MM.1S (cell line): ENCODE measurements around the gene E2F6.

Experiments used
- DNase-seq: peaks from one replicate; pipeline ENCODE4 v3.0.0-alpha.2; 2015
- H2AFZ ChIP-seq: fragments of 300-600 bp; sonication (generic); 2 replicates; pipeline ENCODE4 v1.6.0; 2016; ENCODE audit warnings: antibody characterized with exemption, low read length
- H3F3A ChIP-seq: fragments of 300-600 bp; sonication (generic); 2 replicates; pipeline ENCODE4 v1.6.1; 2016; ENCODE audit warnings: mild to moderate bottlenecking, antibody characterized with exemption, low read length, moderate library complexity, mixed read lengths; ENCODE audit not compliant: insufficient read depth
- H3K27ac ChIP-seq: fragments of 300-600 bp; sonication (generic); 2 replicates; pipeline ENCODE4 v1.5.1; 2016; ENCODE audit warnings: mild to moderate bottlenecking, low read length
- H3K27me3 ChIP-seq: fragments of 300-600 bp; sonication (generic); replicated peaks from 2 replicates; pipeline ENCODE4 v1.6.0; 2016; ENCODE audit warnings: low read length; ENCODE audit not compliant: insufficient read depth
- H3K36me3 ChIP-seq: fragments of 300-600 bp; sonication (generic); replicated peaks from 2 replicates; pipeline ENCODE4 v1.6.1; 2016; ENCODE audit warnings: mild to moderate bottlenecking, low read length, mixed read lengths; ENCODE audit not compliant: insufficient read depth
- H3K4me1 ChIP-seq: fragments of 300-600 bp; sonication (generic); 2 replicates; pipeline ENCODE4 v1.6.1; 2016; ENCODE audit warnings: low read length, mixed read lengths
- H3K4me2 ChIP-seq: fragments of 300-600 bp; sonication (generic); 2 replicates; pipeline ENCODE4 v1.6.0; 2016; ENCODE audit warnings: low read depth, low read length
- H3K4me3 ChIP-seq: fragments of 300-600 bp; sonication (generic); 2 replicates; pipeline ENCODE4 v1.5.1; 2016; ENCODE audit warnings: low read length, mixed read lengths
- H3K79me2 ChIP-seq: fragments of 300-600 bp; sonication (generic); 2 replicates; pipeline ENCODE4 v1.6.1; 2016; ENCODE audit warnings: mixed run types, low read length, mixed read lengths
- H3K9ac ChIP-seq: fragments of 300-600 bp; sonication (generic); 2 replicates; pipeline ENCODE4 v1.6.1; 2016; ENCODE audit warnings: low read length, mixed read lengths
- H3K9me2 ChIP-seq: fragments of 300-600 bp; sonication (generic); replicated peaks from 2 replicates; pipeline ENCODE4 v1.6.1; 2016; ENCODE audit warnings: mild to moderate bottlenecking, low read length, mixed read lengths; ENCODE audit not compliant: insufficient read depth
- H3K9me3 ChIP-seq: fragments of 300-600 bp; sonication (generic); replicated peaks from 2 replicates; pipeline ENCODE4 v1.6.1; 2016; ENCODE audit warnings: mild to moderate bottlenecking, low read length, mixed read lengths; ENCODE audit not compliant: insufficient read depth
- H4K20me1 ChIP-seq: fragments of 300-600 bp; sonication (generic); 2 replicates; pipeline ENCODE4 v1.6.1; 2016; ENCODE audit warnings: mild to moderate bottlenecking, low read length, moderate library complexity, mixed read lengths; ENCODE audit not compliant: insufficient read depth
- CTCF ChIP-seq: fragments of 300-600 bp; sonication (generic); IDR thresholded peaks from 2 replicates; pipeline ENCODE4 v1.5.1; 2016; ENCODE audit warnings: antibody characterized with exemption, low read length, mixed read lengths
- EZH2 ChIP-seq: fragments of 300-600 bp; sonication (generic); optimal IDR thresholded peaks from 2 replicates; pipeline ENCODE3; 2017; ENCODE audit warnings: low read depth, mild to moderate bottlenecking, antibody characterized with exemption, low read length, mixed read lengths
- EZH2phosphoT487 ChIP-seq: fragments of 300-600 bp; sonication (generic); IDR thresholded peaks from 2 replicates; pipeline ENCODE4 v1.6.1; 2018; ENCODE audit warnings: antibody characterized with exemption, low read length

E2F6 gene

GRCh38 chr2:11408959-11409571 is 56.9 kb downstream of the E2F6 start:
- H3K36me3 ChIP-seq = no peaks in the 10 kb centered on the region
- no peaks in the 10 kb centered on the region for H3K4me1 ChIP-seq
- H3K9me2 ChIP-seq = no peaks in the 10 kb centered on the region
- no peak overlapping the region for H3K4me3 ChIP-seq
- no peak overlapping the region for H3K4me2 ChIP-seq
- DNase-seq = no peak
- no peak overlapping the region for H3K27ac ChIP-seq
- H4K20me1 ChIP-seq = no peaks in the 10 kb centered on the region
- no peaks in the 10 kb centered on the region for H3K9me3 ChIP-seq
- TF ChIP-seq EZH2phosphoT487 = no peak
- no peak for TF ChIP-seq EZH2
- TF ChIP-seq CTCF = no peak
- H3K27me3 ChIP-seq = no peaks in the 10 kb centered on the region
- no peak overlapping the region for H3K9ac ChIP-seq
- H3K79me2 ChIP-seq = no peaks in the 10 kb centered on the region
- H2AFZ ChIP-seq = no peak overlapping the region
- H3F3A ChIP-seq = no peaks in the 10 kb centered on the region

- no peak overlapping the region for H3K9ac ChIP-seq
- H3K4me2 ChIP-seq = no peak overlapping the region
- no peaks in the 10 kb centered on the region for H3K36me3 ChIP-seq
- H3K9me3 ChIP-seq = no peaks in the 10 kb centered on the region
- H4K20me1 ChIP-seq = no peaks in the 10 kb centered on the region
- H2AFZ ChIP-seq = no peak overlapping the region
- no peaks in the 10 kb centered on the region for H3K27me3 ChIP-seq
- H3F3A ChIP-seq = no peaks in the 10 kb centered on the region
- TF ChIP-seq EZH2phosphoT487 = no peak
- TF ChIP-seq EZH2 = no peak
- TF ChIP-seq CTCF = no peak
- no peaks in the 10 kb centered on the region for H3K79me2 ChIP-seq
- no peaks in the 10 kb centered on the region for H3K9me2 ChIP-seq
- no peak for DNase-seq
- no peak overlapping the region for H3K27ac ChIP-seq
- H3K4me3 ChIP-seq = no peak overlapping the region
- no peaks in the 10 kb centered on the region for H3K4me1 ChIP-seq
These were observed 58.5 kb downstream of the E2F6 start for GRCh38 chr2:11407413-11407812.

GRCh38 chr2:11406958-11407381 is 59.0 kb downstream of the E2F6 start:
- H3K4me1 ChIP-seq = no peaks in the 10 kb centered on the region
- H2AFZ ChIP-seq = no peak overlapping the region
- no peak overlapping the region for H3K27ac ChIP-seq
- TF ChIP-seq EZH2phosphoT487 = no peak
- no peak for TF ChIP-seq CTCF
- no peak for TF ChIP-seq EZH2
- H4K20me1 ChIP-seq = no peaks in the 10 kb centered on the region
- no peaks in the 10 kb centered on the region for H3K36me3 ChIP-seq
- no peaks in the 10 kb centered on the region for H3K27me3 ChIP-seq
- no peak overlapping the region for H3K4me3 ChIP-seq
- DNase-seq = no peak
- H3K9me2 ChIP-seq = no peaks in the 10 kb centered on the region
- no peak overlapping the region for H3K9ac ChIP-seq
- H3K9me3 ChIP-seq = no peaks in the 10 kb centered on the region
- H3K79me2 ChIP-seq = no peaks in the 10 kb centered on the region
- H3F3A ChIP-seq = no peaks in the 10 kb centered on the region
- no peak overlapping the region for H3K4me2 ChIP-seq
